HG03064 (cell line): Measurements from ENCODE around the gene MED28.
A peak's percentile ranks its signal among the peaks of the same experiment; 100 is the strongest.
"Not testable (repeated sequence)": the region's sequence is repeated elsewhere in the genome, so short reads cannot be mapped to it uniquely, and the experiment has no call there.

Experiments used
- ATAC-seq: cut with Tn5 transposase; IDR thresholded peaks from one replicate; pipeline ENCODE4 v1.9.1; 2021; ENCODE audit warnings: low read depth; ENCODE audit not compliant: unreplicated experiment

MED28 gene

GRCh38 chr4:17614416-17615299 lies at the start of gene MED28:
TSS of gene MED28 (plus strand) at chr4:17614641. CDS start at chr4:17614655, 14 bp downstream.
- ATAC-seq, result peak; percentile 95

- ATAC-seq, result no peak
These were observed 48.6 kb upstream of the MED28 start for GRCh38 chr4:17565846-17566245.

GRCh38 chr4:17567271-17567670 lies 47.2 kb upstream of the MED28 start:
- ATAC-seq, result no peak

- ATAC-seq, result no peak
These were observed 40.2 kb upstream of the MED28 start for GRCh38 chr4:17574206-17574605.

- not testable (repeated sequence) for ATAC-seq
These were observed 39.3 kb upstream of the MED28 start for GRCh38 chr4:17575177-17575576.

GRCh38 chr4:17576932-17577664 lies 37.3 kb upstream of the MED28 start, which contains the start of gene LAP3:
TSS of gene LAP3 (plus strand) at chr4:17577198. CDS start at chr4:17577466, 268 bp downstream.
- ATAC-seq, result peak; percentile 87

- peak; percentile 12 for ATAC-seq
These were observed 36.6 kb upstream of the MED28 start for GRCh38 chr4:17577665-17578481.

- peak; percentile 25 for ATAC-seq
These were observed 36.0 kb upstream of the MED28 start for GRCh38 chr4:17578482-17578891.

GRCh38 chr4:17580969-17581368 lies 33.5 kb upstream of the MED28 start:
- no peak for ATAC-seq

- no peak for ATAC-seq
These were observed 31.2 kb upstream of the MED28 start for GRCh38 chr4:17583276-17583675.

- no peak for ATAC-seq
These were observed 30.5 kb upstream of the MED28 start for GRCh38 chr4:17583941-17584340.

GRCh38 chr4:17584521-17585213 lies 29.8 kb upstream of the MED28 start:
- ATAC-seq, result no peak

GRCh38 chr4:17587094-17587822 lies 27.2 kb upstream of the MED28 start:
- ATAC-seq, result no peak

- ATAC-seq, result no peak
These were observed 25.1 kb upstream of the MED28 start for GRCh38 chr4:17589355-17589754.

- peak; percentile 80 for ATAC-seq
These were observed 18.9 kb upstream of the MED28 start for GRCh38 chr4:17595471-17596005.

- no peak for ATAC-seq
These were observed 16.9 kb upstream of the MED28 start for GRCh38 chr4:17597517-17597916.

GRCh38 chr4:17599826-17600225 lies 14.6 kb upstream of the MED28 start:
- ATAC-seq, result no peak

GRCh38 chr4:17605236-17605635 lies 9.2 kb upstream of the MED28 start:
- ATAC-seq, result no peak

GRCh38 chr4:17613761-17614415 lies 553 bp upstream of the MED28 start:
- ATAC-seq, result peak; percentile 40
